GM12878 (cell line): ENCODE data around the gene ISLR2.

ENCODE experiments used
- EP300 ChIP-seq, 2 experiments: fragments of 150-350 bp in 1 of 2; IDR thresholded peaks; 2 replicates each; pipeline ENCODE4 v1.6.1; 2011 to 2012; ENCODE audit warnings: low read depth in 2 of 2, low read length in 2 of 2, borderline replicate concordance in 1 of 2, improper control_type of control experiment in 1 of 2, inconsistent platforms in 1 of 2; ENCODE audit not compliant: control insufficient read depth in 1 of 2
- ESRRA ChIP-seq: IDR thresholded peaks from 2 replicates; pipeline ENCODE4 v1.6.1; 2012; ENCODE audit warnings: mild to moderate bottlenecking, low read length, improper control_type of control experiment
- FOXM1 ChIP-seq: IDR thresholded peaks from 2 replicates; pipeline ENCODE4 v1.6.1; 2012; ENCODE audit warnings: low read depth, mild to moderate bottlenecking, inconsistent platforms, low read length, moderate library complexity
- NFIC ChIP-seq: IDR thresholded peaks from 2 replicates; pipeline ENCODE4 v1.6.1; 2012; ENCODE audit warnings: low read depth, mild to moderate bottlenecking, inconsistent platforms, low read length, moderate library complexity
- POLR2AphosphoS2 ChIP-seq: IDR thresholded peaks from 2 replicates; pipeline ENCODE4 v1.6.1; 2011; ENCODE audit warnings: low read depth, mild to moderate bottlenecking, low read length, improper control_type of control experiment, moderate library complexity
- SRF ChIP-seq, 2 experiments: IDR thresholded peaks; 2 replicates each; pipeline ENCODE4 v1.6.1; 2011; ENCODE audit warnings: low read depth in 2 of 2, low read length in 2 of 2, mild to moderate bottlenecking in 1 of 2, moderate library complexity in 1 of 2
- TCF7 ChIP-seq: IDR thresholded peaks from 2 replicates; pipeline ENCODE4 v1.6.1; 2014; ENCODE audit warnings: antibody characterized with exemption, borderline replicate concordance
- ZNF622 ChIP-seq: fragments of 450-650 bp; IDR thresholded peaks from 2 replicates; pipeline ENCODE4 v1.6.1; 2017; ENCODE audit warnings: mild to moderate bottlenecking, inconsistent platforms
- TF ChIP-seq, protein P1 (sequence below), 3 experiments: IDR thresholded peaks in 2 of 3; conservative IDR thresholded peaks in 1 of 3; 2 replicates each; pipeline ENCODE4 v1.5.1; 2011; ENCODE audit warnings: low read depth in 3 of 3, low read length in 3 of 3, mild to moderate bottlenecking in 3 of 3, control low read depth in 2 of 3, moderate library complexity in 2 of 3, inconsistent platforms in 1 of 3, mixed read lengths in 1 of 3; ENCODE audit not compliant: control insufficient read depth in 2 of 3, insufficient read depth in 1 of 3; ENCODE audit errors: extremely low read depth in 1 of 3
- TF ChIP-seq, protein P2 (sequence below): IDR thresholded peaks from 2 replicates; pipeline ENCODE4 v1.6.1; 2012; ENCODE audit warnings: low read depth, low read length, improper control_type of control experiment

DNA sequence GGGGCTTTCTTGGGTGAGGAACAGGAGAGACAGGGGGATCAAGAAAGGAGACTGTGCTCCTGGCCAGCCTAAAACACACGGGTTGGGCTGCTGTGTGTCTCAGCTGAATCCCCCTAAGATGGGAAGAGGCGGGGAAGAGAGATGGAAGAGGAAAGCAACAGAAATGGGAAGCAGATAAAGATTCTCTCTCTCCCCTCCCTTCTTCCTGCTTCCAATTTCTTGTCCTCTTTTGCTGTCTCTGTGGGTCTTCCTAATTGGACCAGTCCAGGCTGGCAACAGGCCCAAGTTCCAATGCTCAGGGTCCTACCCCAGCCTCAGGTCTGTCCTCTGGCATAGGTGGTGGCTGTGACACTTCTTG is 7.1 kb downstream of the ISLR2 start:
- TF ChIP-seq, protein P1, sequence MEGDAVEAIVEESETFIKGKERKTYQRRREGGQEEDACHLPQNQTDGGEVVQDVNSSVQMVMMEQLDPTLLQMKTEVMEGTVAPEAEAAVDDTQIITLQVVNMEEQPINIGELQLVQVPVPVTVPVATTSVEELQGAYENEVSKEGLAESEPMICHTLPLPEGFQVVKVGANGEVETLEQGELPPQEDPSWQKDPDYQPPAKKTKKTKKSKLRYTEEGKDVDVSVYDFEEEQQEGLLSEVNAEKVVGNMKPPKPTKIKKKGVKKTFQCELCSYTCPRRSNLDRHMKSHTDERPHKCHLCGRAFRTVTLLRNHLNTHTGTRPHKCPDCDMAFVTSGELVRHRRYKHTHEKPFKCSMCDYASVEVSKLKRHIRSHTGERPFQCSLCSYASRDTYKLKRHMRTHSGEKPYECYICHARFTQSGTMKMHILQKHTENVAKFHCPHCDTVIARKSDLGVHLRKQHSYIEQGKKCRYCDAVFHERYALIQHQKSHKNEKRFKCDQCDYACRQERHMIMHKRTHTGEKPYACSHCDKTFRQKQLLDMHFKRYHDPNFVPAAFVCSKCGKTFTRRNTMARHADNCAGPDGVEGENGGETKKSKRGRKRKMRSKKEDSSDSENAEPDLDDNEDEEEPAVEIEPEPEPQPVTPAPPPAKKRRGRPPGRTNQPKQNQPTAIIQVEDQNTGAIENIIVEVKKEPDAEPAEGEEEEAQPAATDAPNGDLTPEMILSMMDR (IDR thresholded peaks at IDR 0.05 in 2 of 3, conservative IDR thresholded peaks at IDR 0.05 in 1 of 3; ENCODE audit: control insufficient read depth in 2 of 3, extremely low read depth in 1 of 3, insufficient read depth in 1 of 3, low read depth in 3 of 3, low read length in 3 of 3): no peak
- no peak for TF ChIP-seq NFIC
- TF ChIP-seq ZNF622: no peak
- TF ChIP-seq EP300 (IDR thresholded peaks at IDR 0.05; ENCODE audit: borderline replicate concordance in 1 of 2, control insufficient read depth in 1 of 2, low read depth in 2 of 2, low read length in 2 of 2): no peak
- TF ChIP-seq ESRRA: no peak
- TF ChIP-seq POLR2AphosphoS2: no peak
- no peak for TF ChIP-seq FOXM1
- TF ChIP-seq SRF (IDR thresholded peaks at IDR 0.05; ENCODE audit: low read depth in 2 of 2, low read length in 2 of 2): no peak
- no peak for TF ChIP-seq TCF7
- TF ChIP-seq, protein P2, sequence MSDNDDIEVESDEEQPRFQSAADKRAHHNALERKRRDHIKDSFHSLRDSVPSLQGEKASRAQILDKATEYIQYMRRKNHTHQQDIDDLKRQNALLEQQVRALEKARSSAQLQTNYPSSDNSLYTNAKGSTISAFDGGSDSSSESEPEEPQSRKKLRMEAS: no peak
